Measurements from ENCODE around the gene ANKS1B.

The ANKS1B gene

GRCh38 chr12:98990648-98991047 is 994.1 kb downstream of the ANKS1B start:
- no peak for DNase-seq (ENCODE audit: extremely low read depth, low read depth)
- no peak for TF ChIP-seq CTCF (IDR thresholded peaks at IDR 0.05; ENCODE audit: low read depth, low read length)

GRCh38 chr12:98985156-98985555 is 999.6 kb downstream of the ANKS1B start:
- DNase-seq (ENCODE audit: extremely low read depth, low read depth): no peak
- no peak for TF ChIP-seq CTCF (IDR thresholded peaks at IDR 0.05; ENCODE audit: low read depth, low read length)

GRCh38 chr12:98983647-98984046 is 1001.1 kb downstream of the ANKS1B start:
- no peak for DNase-seq (ENCODE audit: extremely low read depth, low read depth)
- no peak for TF ChIP-seq CTCF (IDR thresholded peaks at IDR 0.05; ENCODE audit: low read depth, low read length)

- DNase-seq (ENCODE audit: extremely low read depth, low read depth): no peak
- TF ChIP-seq CTCF (IDR thresholded peaks at IDR 0.05; ENCODE audit: low read depth, low read length): no peak
Measured at GRCh38 chr12:98980508-98980907, 1004.2 kb downstream of the ANKS1B start.

- no peak for TF ChIP-seq CTCF (IDR thresholded peaks at IDR 0.05; ENCODE audit: low read depth, low read length)
- no peak for DNase-seq (ENCODE audit: extremely low read depth, low read depth)
Measured at GRCh38 chr12:98977186-98977585, 1007.5 kb downstream of the ANKS1B start.

GRCh38 chr12:98974767-98975381 is 1009.9 kb downstream of the ANKS1B start:
- DNase-seq (ENCODE audit: extremely low read depth, low read depth): no peak
- TF ChIP-seq CTCF (IDR thresholded peaks at IDR 0.05; ENCODE audit: low read depth, low read length): no peak

- no peak for DNase-seq (ENCODE audit: extremely low read depth, low read depth)
- no peak for TF ChIP-seq CTCF (IDR thresholded peaks at IDR 0.05; ENCODE audit: low read depth, low read length)
Measured at GRCh38 chr12:98973395-98973794, 1011.3 kb downstream of the ANKS1B start.

Measured in AG09319 (cell line).